ENCODE data around the gene SEMA3G. TPM values are rescaled to one million over a fixed set of nuclear protein-coding genes. Genes with fewer than 3 reads are reported as not detected.

The SEMA3G gene
- total RNA-seq, 1 experiment from 2014 or later, result not detected

- no peaks in the 10 kb centered on the region for H3K36me3 ChIP-seq (ENCODE audit: insufficient read depth, low read length, poor library complexity, severe bottlenecking)
- H3K27me3 ChIP-seq (replicated peaks; ENCODE audit: insufficient read depth, low read depth, low read length, poor library complexity), result no peaks in the 10 kb centered on the region
- no peak overlapping the region for H3K4me3 ChIP-seq (ENCODE audit: low read depth, low read length, poor library complexity, severe bottlenecking)
- DNase-seq (ENCODE audit: low spot score), result no peak
- H3K9me3 ChIP-seq (ENCODE audit: low read depth, low read length, poor library complexity, severe bottlenecking), result no peaks in the 10 kb centered on the region
- ChIA-PET POLR2A (ENCODE audit: low non-redundant PET) (no interaction called here), CTCF (no interaction called here)
- TF ChIP-seq, protein P1, sequence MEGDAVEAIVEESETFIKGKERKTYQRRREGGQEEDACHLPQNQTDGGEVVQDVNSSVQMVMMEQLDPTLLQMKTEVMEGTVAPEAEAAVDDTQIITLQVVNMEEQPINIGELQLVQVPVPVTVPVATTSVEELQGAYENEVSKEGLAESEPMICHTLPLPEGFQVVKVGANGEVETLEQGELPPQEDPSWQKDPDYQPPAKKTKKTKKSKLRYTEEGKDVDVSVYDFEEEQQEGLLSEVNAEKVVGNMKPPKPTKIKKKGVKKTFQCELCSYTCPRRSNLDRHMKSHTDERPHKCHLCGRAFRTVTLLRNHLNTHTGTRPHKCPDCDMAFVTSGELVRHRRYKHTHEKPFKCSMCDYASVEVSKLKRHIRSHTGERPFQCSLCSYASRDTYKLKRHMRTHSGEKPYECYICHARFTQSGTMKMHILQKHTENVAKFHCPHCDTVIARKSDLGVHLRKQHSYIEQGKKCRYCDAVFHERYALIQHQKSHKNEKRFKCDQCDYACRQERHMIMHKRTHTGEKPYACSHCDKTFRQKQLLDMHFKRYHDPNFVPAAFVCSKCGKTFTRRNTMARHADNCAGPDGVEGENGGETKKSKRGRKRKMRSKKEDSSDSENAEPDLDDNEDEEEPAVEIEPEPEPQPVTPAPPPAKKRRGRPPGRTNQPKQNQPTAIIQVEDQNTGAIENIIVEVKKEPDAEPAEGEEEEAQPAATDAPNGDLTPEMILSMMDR (conservative IDR thresholded peaks at IDR 0.05; ENCODE audit: low read depth, low read length), result no peak
- TF ChIP-seq EZH2 (IDR thresholded peaks at IDR 0.05; ENCODE audit: borderline replicate concordance, low read depth, low read length, poor library complexity, severe bottlenecking), result no peak
- intact Hi-C loops (cut with micrococcal nuclease; ENCODE audit: unreplicated experiment), result no loop called here
- no peak overlapping the region for H3K27ac ChIP-seq (ENCODE audit: low read depth, low read length, poor library complexity, severe bottlenecking)
- no peaks in the 10 kb centered on the region for H3K4me1 ChIP-seq (ENCODE audit: insufficient read depth, low read length, poor library complexity, severe bottlenecking)
- no TSS peak for BruUV-seq (replicated peaks)
Observed at GRCh38 chr3:52383446-52383845, 61.5 kb downstream of the SEMA3G start.

Other genes starting within 250 kb of the SEMA3G start
- 52.2 and 58.6 TPM in 2 replicates for gene ALAS1, start 246.9 kb downstream of the SEMA3G start, total RNA-seq (2021)
- gene TLR9, start 219.5 kb downstream of the SEMA3G start, total RNA-seq (2021), result not detected in 2 replicates
- 18.3 and 21.0 TPM in 2 replicates for gene TWF2, start 205.9 kb downstream of the SEMA3G start, total RNA-seq (2021)
- gene PPM1M, start 199.3 kb downstream of the SEMA3G start, total RNA-seq (2021), result 3.6 and 5.8 TPM in 2 replicates
- 50.1 and 54.3 TPM in 2 replicates for gene WDR82, start 166.5 kb downstream of the SEMA3G start, total RNA-seq (2021)
- 4.3 and 5.1 TPM in 2 replicates for gene GLYCTK, start 157.3 kb downstream of the SEMA3G start, total RNA-seq (2021)
- 1.3 and 1.8 TPM in 2 replicates for gene DNAH1, start 128.8 kb downstream of the SEMA3G start, total RNA-seq (2021)
- 49.5 and 53.1 TPM in 2 replicates for gene BAP1, start 35.1 kb downstream of the SEMA3G start, total RNA-seq (2021)
- 2.9 and 4.5 TPM in 2 replicates for gene PHF7, start 34.4 kb downstream of the SEMA3G start, total RNA-seq (2021)
- gene TNNC1, start 8.9 kb upstream of the SEMA3G start, total RNA-seq (2021), result not detected in 2 replicates
- 46.9 and 48.6 TPM in 2 replicates for gene NISCH, start 10.5 kb upstream of the SEMA3G start, total RNA-seq (2021)
- gene STAB1, start 50.2 kb upstream of the SEMA3G start, total RNA-seq (2021), result 0.41 TPM in 1 of 2 replicates, not detected in the other
- 108 and 147 TPM in 2 replicates for gene NT5DC2, start 88.8 kb upstream of the SEMA3G start, total RNA-seq (2021)
- gene UQCC5, start 91.5 kb upstream of the SEMA3G start, total RNA-seq (2021), result 10.3 and 14.4 TPM in 2 replicates
- gene PBRM1, start 240.8 kb upstream of the SEMA3G start, total RNA-seq (2021), result 57.1 and 65.0 TPM in 2 replicates
- gene GNL3, start 240.9 kb upstream of the SEMA3G start, total RNA-seq (2021), result 94.0 and 110 TPM in 2 replicates